Measurements from ENCODE around the gene SLC25A39.

- TF ChIP-seq, protein P1, sequence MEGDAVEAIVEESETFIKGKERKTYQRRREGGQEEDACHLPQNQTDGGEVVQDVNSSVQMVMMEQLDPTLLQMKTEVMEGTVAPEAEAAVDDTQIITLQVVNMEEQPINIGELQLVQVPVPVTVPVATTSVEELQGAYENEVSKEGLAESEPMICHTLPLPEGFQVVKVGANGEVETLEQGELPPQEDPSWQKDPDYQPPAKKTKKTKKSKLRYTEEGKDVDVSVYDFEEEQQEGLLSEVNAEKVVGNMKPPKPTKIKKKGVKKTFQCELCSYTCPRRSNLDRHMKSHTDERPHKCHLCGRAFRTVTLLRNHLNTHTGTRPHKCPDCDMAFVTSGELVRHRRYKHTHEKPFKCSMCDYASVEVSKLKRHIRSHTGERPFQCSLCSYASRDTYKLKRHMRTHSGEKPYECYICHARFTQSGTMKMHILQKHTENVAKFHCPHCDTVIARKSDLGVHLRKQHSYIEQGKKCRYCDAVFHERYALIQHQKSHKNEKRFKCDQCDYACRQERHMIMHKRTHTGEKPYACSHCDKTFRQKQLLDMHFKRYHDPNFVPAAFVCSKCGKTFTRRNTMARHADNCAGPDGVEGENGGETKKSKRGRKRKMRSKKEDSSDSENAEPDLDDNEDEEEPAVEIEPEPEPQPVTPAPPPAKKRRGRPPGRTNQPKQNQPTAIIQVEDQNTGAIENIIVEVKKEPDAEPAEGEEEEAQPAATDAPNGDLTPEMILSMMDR (IDR thresholded peaks at IDR 0.05), result no peak
- TF ChIP-seq EZH2phosphoT487 (IDR thresholded peaks at IDR 0.05), result no peak
Measured at GRCh38 chr17:44356241-44356640, 31.6 kb upstream of the SLC25A39 start.

All from neural progenitor cell (in vitro differentiated cells).